HEK293 (cell line): Measurements from ENCODE around the gene ASL.

Experiments used
- CTCF ChIA-PET: fragments of 350-600 bp; formaldehyde crosslinking; extraction: SDS; loops from one replicate; lab custom pipeline; 2021; ENCODE audit warnings: antibody characterized with exemption; lab: Yijun Ruan, JAX
- POLR2A ChIA-PET: fragments of 300-600 bp; formaldehyde crosslinking; extraction: SDS; loops from one replicate; lab custom pipeline; 2020; ENCODE audit warnings: antibody characterized with exemption, inconsistent platforms; lab: Yijun Ruan, JAX
- H3K27ac ChIP-seq: fragments of 200-500 bp; sonication (Bioruptor generic); 2 replicates; pipeline ENCODE4 v1.5.1; 2014; ENCODE audit warnings: low read depth, low read length, control low read depth, inconsistent platforms; ENCODE audit errors: extremely low read depth
- H3K36me3 ChIP-seq, 2 experiments: fragments of 200-500 bp in 1 of 2; sonication (Bioruptor generic) in 1 of 2; 1 replicate in 1 of 2; 2 replicates in 1 of 2; pipeline ENCODE4 v1.5.1; 2014 to 2017; ENCODE audit warnings: inconsistent platforms in 2 of 2, low read length in 2 of 2; ENCODE audit not compliant: control insufficient read depth in 2 of 2, insufficient read depth in 1 of 2
- H3K4me1 ChIP-seq: fragments of 200-500 bp; sonication (Bioruptor generic); 2 replicates; pipeline ENCODE4 v1.5.1; 2014; ENCODE audit warnings: mild to moderate bottlenecking, low read length, inconsistent platforms; ENCODE audit not compliant: control insufficient read depth, insufficient read depth
- H3K4me3 ChIP-seq: 2 replicates; pipeline ENCODE4 v1.5.1; 2011; ENCODE audit warnings: low read depth, mild to moderate bottlenecking, control low read depth, low read length, moderate library complexity
- H3K9me3 ChIP-seq: fragments of 200-500 bp; sonication (Bioruptor generic); 2 replicates; pipeline ENCODE4 v1.5.1; 2014; ENCODE audit warnings: low read depth, low read length, inconsistent platforms; ENCODE audit not compliant: control insufficient read depth, insufficient read depth
- BCL11A ChIP-seq: fragments of 450-650 bp; formaldehyde crosslinking; IDR thresholded peaks from 2 replicates; pipeline ENCODE4 v1.5.1; 2016; ENCODE audit warnings: low read depth, missing biosample characterization, missing genetic modification characterization
- SCRT2 ChIP-seq: fragments of 450-650 bp; formaldehyde crosslinking; IDR thresholded peaks from 2 replicates; pipeline ENCODE4 v1.5.1; 2016; ENCODE audit warnings: missing biosample characterization, missing genetic modification characterization
- ZNF18 ChIP-seq: fragments of 450-650 bp; formaldehyde crosslinking; IDR thresholded peaks from 2 replicates; pipeline ENCODE4 v1.5.1; 2016; ENCODE audit warnings: missing biosample characterization, missing genetic modification characterization
- ZNF239 ChIP-seq: fragments of 450-650 bp; formaldehyde crosslinking; IDR thresholded peaks from 2 replicates; pipeline ENCODE4 v1.5.1; 2016; ENCODE audit warnings: missing biosample characterization, missing genetic modification characterization
- ZNF561 ChIP-seq: fragments of 450-650 bp; IDR thresholded peaks from 2 replicates; pipeline ENCODE4 v1.5.1; 2018; ENCODE audit warnings: missing biosample characterization, missing genetic modification characterization, borderline replicate concordance
- ZNF658 ChIP-seq: fragments of 450-650 bp; formaldehyde crosslinking; IDR thresholded peaks from 2 replicates; pipeline ENCODE4; 2016; ENCODE audit warnings: missing biosample characterization, missing genetic modification characterization
- ZNF777 ChIP-seq: fragments of 450-650 bp; formaldehyde crosslinking; IDR thresholded peaks from 2 replicates; pipeline ENCODE4 v1.5.1; 2017; ENCODE audit warnings: missing biosample characterization, missing genetic modification characterization, borderline replicate concordance

The ASL gene

GRCh38 chr7:66142334-66142733, 66.7 kb downstream of the ASL start (continued):
- TF ChIP-seq ZNF777 (tag by site-specific recombination) = no peak
- no peak for TF ChIP-seq BCL11A (tag by site-specific recombination)
- no peak for TF ChIP-seq ZNF658 (tag by site-specific recombination)
- TF ChIP-seq, all 188 proteins: peak for 0

- Histone ChIP-seq H3K27ac (no peak overlapping the region), H3K4me3 (no peak overlapping the region), H3K4me1 (no peaks in the 10 kb centered on the region), H3K36me3 (peaks cover 22 to 47% of the 10 kb centered on the region in 2 experiments), H3K9me3 (no peaks in the 10 kb centered on the region)
- no peak for TF ChIP-seq ZNF18 (tag by site-specific recombination)
- no peak for TF ChIP-seq ZNF239 (tag by site-specific recombination)
- TF ChIP-seq SCRT2 = no peak
- no peak for TF ChIP-seq ZNF561 (tag by site-specific recombination)
- ChIA-PET POLR2A (no interaction called here), CTCF (interaction anchor here (0.9 kb wide), 1 partner anchor 112 kb away, joined by 5 read pairs; no protein-coding TSS in a partner anchor)
These were observed 67.4 kb downstream of the ASL start for GRCh38 chr7:66142996-66143395.
